Measurements from ENCODE around the gene PEMT. TPM values are rescaled to one million over a fixed set of nuclear protein-coding genes. Genes with fewer than 3 reads are reported as not detected.

PEMT gene
- total and polyA plus RNA-seq, 2 of the 4 experiments (the other 2 are of a cell fraction): 23.3 to 49.5 TPM

- Histone ChIP-seq H3K79me1 (ENCODE audit: low read depth in 1 of 2, low read length in 2 of 2) (no peaks in the 10 kb centered on the region; a peak in 1 of 4 replicates), H4K20me1 (ENCODE audit: insufficient read depth, low read length) (peaks cover 10% of the 10 kb centered on the region; the same call in 1 of the 2 replicates), H3K14ac (replicated peaks; ENCODE audit: low read depth, low read length) (no peak overlapping the region), H4K91ac (ENCODE audit: insufficient read depth, low read depth, low read length) (no peak overlapping the region), H3K9ac (ENCODE audit: low read depth, low read length) (no peak overlapping the region), H4K5ac (ENCODE audit: low read depth, low read length) (no peak overlapping the region), H2BK120ac (ENCODE audit: low read depth, low read length) (no peak overlapping the region), H3K9me3 (ENCODE audit: control insufficient read depth, insufficient read depth, low read length) (no peaks in the 10 kb centered on the region), H2BK5ac (ENCODE audit: low read depth, low read length, poor library complexity, severe bottlenecking) (no peak overlapping the region), H3K9me1 (ENCODE audit: insufficient read depth, low read length) (no peaks in the 10 kb centered on the region), H3K4me1 (ENCODE audit: control insufficient read depth, insufficient read depth, low read length) (peaks cover 2% of the 10 kb centered on the region; the same call in 1 of the 2 replicates), H3K4me3 (ENCODE audit: insufficient read depth, low read depth, low read length) (no peak overlapping the region), H3K27ac (ENCODE audit: insufficient read depth, low read length) (no peak overlapping the region), H3K56ac (ENCODE audit: extremely low read depth, insufficient read depth, low read length) (no peak overlapping the region), H2AK5ac (ENCODE audit: low read depth, low read length) (no peak overlapping the region), H3K4me2 (ENCODE audit: low read depth, low read length) (no peak overlapping the region), H3K4ac (ENCODE audit: low read depth, low read length) (no peak overlapping the region), H4K8ac (ENCODE audit: low read depth in 2 of 2, low read length in 2 of 2) (no peak overlapping the region), H3K36me3 (ENCODE audit: control insufficient read depth, insufficient read depth, low read length) (no peaks in the 10 kb centered on the region), H3K18ac (ENCODE audit: low read depth, low read length) (no peak overlapping the region), H2BK20ac (ENCODE audit: low read depth, low read length) (no peak overlapping the region), H2BK15ac (ENCODE audit: low read depth, low read length) (no peak overlapping the region), H3K27me3 (ENCODE audit: control insufficient read depth, insufficient read depth, low read length) (no peaks in the 10 kb centered on the region), H2AFZ (replicated peaks; ENCODE audit: low read length, poor library complexity) (no peak overlapping the region), H3K23ac (ENCODE audit: low read depth, low read length) (no peak overlapping the region), H2AK9ac (replicated peaks; ENCODE audit: low read depth, low read length, poor library complexity) (no peak overlapping the region)
- no TSS peak for BruUV-seq (replicated peaks)
- intact Hi-C loops (cut with micrococcal nuclease): no loop called here
- TF ChIP-seq CTCF (conservative IDR thresholded peaks at IDR 0.05; ENCODE audit: low read depth, low read length) (no peak), RCOR1 (IDR thresholded peaks at IDR 0.05; ENCODE audit: insufficient replicate concordance, low read length) (no peak), CEBPB (IDR thresholded peaks at IDR 0.05; ENCODE audit: low read depth, low read length) (no peak), ELK1 (IDR thresholded peaks at IDR 0.05; ENCODE audit: borderline replicate concordance, low read depth, low read length) (no peak)
- ChIA-PET CTCF (interaction anchor here (1.4 kb wide), 1 partner anchor 65 kb away, joined by 3 read pairs; no protein-coding TSS in a partner anchor), POLR2A (ENCODE audit: unreplicated experiment) (no interaction called here)
- 90% methylated on average over 23 of the region's 30 CpGs; no CpG with 5 or more reads in 1 of the 2 experiments for WGBS, 2 experiments (ENCODE audit: extremely low coverage in 2 of 2, insufficient read length in 1 of 2)
- DNase-seq: no peak
- in situ Hi-C loops (cut with MboI; ENCODE audit: low sequenced_read_pairs): no loop called here
- no peak for ATAC-seq (ENCODE audit: low read depth)
- dilution Hi-C loops (cut with HindIII; ENCODE audit: low sequenced_read_pairs, unreplicated experiment): no loop called here
Observed at GRCh38 chr17:17561408-17562145, 29.9 kb downstream of the PEMT start.

Measured in IMR-90 (cell line).